HUDEP-2 (cell line): ENCODE measurements around the gene FBXW5.

Experiments used
- DNase-seq, 76 experiments: peaks; one replicate each; lab custom pipeline; 2025; ENCODE audit not compliant: unreplicated experiment in 76 of 76; lab: John Stamatoyannopoulos, UW

Gene FBXW5

GRCh38 chr9:136962701-136963248 lies 18.2 kb upstream of the FBXW5 start:
- no peak for DNase-seq

DNA sequence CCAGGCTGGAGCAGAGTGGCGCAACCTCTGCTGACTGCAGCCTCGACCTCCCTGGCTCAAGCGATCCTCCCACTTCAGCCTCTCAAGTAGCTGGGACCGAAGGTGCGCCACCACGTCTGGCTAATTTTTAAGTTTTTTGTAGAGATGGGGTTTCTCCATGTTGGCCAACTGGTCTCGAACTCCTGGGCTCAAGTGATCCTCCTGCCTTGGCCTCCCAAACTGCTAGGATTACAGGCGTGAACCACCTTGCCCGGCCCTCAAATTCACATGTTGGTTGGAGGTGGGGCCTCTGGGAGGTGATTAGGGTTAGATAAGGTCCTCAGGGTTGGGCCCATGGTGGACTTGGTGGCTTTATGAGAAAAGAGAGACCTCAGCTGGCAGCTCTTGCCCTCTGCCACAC lies 17.6 kb upstream of the FBXW5 start:
- DNase-seq, result peak in 24 of 76 experiments; percentile 5 to 51 (median 22)

- DNase-seq, result no peak
These were observed 16.9 kb upstream of the FBXW5 start for GRCh38 chr9:136961279-136962065.

- no peak for DNase-seq
These were observed 16.4 kb upstream of the FBXW5 start for GRCh38 chr9:136960938-136961275.

- no peak for DNase-seq
These were observed 15.8 kb upstream of the FBXW5 start for GRCh38 chr9:136960212-136960937.

DNA sequence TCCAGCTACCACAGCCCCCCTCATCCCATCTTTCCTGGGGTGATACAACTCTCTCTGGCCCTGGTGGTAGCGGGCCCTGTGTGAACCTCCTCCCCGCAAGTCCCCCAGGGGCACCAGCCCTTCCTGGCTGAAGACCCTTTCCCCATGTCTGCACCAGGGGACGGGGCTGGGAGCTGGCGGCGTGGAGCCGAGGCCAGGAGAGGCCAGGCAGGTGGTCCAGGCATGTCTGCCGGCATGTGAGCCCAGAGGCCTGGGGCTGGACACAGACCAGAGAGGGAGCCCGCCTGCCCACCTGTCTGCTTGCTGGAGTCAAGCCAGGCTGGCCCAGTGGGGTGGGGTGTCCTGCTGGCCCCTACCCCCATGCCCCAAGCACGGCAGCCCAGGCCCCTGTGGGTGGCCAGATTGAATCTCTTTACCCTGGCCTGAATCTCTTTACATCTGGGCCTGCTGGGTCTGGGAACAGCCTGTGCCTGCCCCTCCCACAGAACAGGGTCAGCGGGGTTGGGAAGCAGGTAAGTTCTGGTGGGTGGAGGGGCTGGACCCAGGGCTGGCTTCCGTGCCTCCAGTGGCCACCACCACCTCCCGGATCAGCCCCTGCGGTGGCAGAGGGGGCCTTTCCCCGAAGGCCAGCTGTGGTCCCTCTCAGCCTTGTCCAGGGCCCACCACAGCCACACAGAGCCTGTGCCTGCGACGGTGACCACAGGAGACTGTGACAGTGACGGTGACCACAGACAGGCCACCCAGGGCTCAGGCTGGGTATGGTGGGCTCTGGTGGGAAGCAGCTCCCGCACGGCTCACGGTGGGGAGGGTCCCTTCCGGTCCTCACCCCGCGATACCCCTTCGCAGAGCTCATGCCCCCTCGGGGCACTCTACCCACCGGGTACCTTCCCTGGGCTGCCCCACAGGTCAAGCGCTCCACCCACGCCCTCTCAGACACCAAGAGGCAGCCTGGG lies 14.6 kb upstream of the FBXW5 start:
- DNase-seq, result no peak

DNA sequence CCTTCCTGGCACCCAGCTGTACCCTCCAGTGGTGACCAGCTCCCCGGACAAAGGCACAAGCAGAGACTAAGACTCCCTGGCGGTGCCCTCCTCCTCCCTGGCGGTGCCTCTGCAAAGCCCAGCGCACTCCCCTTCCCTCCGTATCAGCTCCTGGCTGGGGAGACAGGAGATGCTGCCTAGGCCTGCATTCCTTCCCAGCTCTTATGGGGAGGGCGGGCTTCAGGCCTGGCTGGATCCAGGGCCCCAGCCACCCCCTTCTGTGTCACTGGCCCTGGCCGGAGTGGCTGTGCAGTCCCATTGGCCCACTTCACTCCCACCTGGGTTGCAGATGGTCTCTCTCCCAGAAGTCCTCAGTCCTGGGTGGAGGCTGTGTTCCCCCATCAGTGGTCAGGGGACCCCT lies 13.9 kb upstream of the FBXW5 start:
- DNase-seq, result no peak

DNA sequence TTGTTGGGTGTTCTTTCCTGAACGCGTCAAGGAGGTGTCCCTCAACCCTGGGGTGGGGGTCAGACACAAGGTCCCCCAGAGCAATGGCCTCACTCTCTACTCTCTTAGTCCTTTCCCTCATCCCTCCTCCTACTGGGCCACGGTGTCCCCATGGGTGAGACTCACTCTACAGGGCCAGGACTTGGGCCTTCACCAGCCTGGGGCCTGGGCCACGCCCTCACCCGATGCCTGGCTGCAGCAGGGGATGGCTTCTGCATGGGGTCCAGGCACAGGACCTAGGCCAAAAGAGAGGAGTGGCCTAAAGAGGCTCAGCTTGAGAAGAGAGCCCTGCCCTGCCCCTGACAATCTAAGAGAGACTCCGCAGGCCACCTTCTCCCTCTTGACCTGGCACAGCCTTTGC lies 13.4 kb upstream of the FBXW5 start:
- no peak for DNase-seq

- DNase-seq, result no peak
These were observed 12.9 kb upstream of the FBXW5 start for GRCh38 chr9:136957461-136957860.

DNA sequence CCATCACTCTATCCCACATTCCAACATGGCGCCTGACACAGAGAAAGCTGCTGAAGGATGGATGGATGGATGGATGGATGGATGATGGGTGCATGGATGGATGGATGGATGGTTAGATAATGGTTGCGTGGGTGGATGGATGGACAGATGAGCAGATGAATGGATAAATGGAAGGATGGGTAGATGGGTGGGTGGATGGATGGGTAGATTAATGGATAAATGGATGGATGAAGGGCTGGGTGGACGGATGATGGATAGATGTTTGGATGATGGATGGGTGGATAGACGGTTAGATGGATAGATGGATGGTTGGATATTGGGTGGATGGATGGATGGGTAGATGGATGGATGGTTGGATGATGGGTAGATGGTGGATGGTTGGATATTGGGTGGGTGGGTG lies 12.1 kb upstream of the FBXW5 start:
- no peak for DNase-seq

DNA sequence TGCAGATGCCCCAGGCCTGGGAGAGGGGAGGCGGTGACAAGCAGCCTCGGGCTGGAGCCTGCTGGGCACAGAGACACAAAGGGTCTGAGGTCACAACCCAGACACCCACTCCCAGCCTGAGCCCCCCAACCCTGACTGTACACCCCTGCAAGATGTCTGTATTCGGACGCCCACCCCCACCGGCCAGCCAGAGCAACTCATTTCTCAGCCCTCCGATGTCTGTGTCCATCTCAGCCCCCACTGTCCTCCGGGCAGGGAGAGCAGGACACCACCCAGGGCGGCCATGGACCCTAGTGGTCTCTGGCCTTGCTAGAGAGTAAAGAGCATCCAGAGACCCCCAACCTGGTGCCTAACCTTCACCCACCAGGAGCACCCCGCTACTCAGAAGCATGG lies 11.4 kb upstream of the FBXW5 start:
- no peak for DNase-seq

DNA sequence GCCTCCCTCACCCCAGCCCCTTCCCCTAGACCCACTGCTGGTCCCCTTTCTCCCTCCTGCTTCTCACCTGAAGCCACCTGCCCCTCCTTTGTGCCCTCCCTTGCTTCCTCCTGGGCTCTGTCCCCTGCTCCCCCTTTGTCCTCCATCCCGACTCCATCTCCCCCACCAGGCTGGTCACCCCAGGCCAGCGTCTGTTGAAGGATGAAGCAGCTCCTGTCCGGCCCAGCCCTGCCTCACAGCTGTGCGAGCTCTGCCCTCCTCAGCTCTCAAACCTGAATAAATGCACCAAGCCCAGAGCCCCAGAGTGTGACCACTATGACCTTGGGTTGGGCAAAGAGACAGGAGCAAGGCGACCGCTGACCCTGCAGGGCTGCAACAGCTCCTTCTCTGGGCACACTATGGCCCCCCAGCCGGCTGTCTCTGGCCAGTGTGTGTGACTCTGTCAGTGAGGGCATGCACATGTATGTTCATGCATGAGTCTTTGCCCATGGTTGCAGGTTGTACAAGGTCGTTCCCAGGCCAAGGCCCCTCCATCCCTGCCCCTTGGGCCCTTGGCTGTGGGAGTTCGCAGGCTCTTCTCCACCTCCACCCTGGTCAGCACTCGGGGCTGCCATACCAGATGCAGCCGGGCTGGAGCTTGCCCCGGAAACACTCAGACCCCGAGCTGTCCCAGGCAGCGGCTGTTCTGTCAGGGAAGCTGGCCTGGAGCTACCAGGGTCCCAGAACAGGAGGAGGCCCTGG lies 10.8 kb upstream of the FBXW5 start:
- DNase-seq, result no peak

DNA sequence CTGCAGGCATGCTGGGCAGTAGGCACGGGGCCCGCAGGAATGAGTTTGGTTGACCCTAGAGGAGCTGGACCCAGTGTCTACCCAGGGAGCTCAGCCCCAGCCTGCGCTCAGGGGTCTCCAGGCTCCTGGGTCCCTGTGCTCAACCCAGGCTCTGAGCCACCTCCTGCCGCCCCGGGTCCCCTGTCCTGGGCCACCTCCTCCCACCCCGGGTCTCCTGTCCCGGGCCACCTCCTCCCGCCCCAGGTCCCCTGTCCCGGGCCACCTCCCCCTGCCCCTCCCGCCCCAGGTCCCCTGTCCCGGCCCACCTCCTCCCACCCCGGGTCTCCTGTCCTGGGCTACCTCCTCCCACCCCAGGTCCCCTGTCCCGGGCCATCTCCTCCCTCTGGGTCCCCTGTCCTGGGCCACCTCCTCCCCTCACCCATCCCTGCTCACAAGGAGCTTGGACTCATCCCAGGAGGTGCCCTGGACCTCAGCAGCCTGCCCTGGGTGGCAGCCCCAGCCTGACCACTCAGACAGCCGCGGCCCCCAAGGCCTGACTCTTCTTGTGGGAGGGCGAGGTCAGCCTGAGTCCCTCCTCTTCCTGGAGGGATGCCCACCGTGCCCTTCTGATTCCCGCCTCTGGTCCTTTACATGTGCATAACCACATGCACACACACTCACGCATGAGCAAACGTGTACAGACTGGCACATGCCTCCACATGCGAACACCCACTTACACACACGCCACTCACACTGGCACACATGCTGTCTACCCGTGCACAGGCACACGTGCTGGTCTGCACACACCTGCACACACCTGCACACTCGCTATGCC lies 9.9 kb upstream of the FBXW5 start:
- no peak for DNase-seq

GRCh38 chr9:136953771-136954269 lies 9.3 kb upstream of the FBXW5 start:
- no peak for DNase-seq

GRCh38 chr9:136952876-136953770 lies 8.6 kb upstream of the FBXW5 start:
- DNase-seq, result no peak

GRCh38 chr9:136952321-136952850 lies 7.8 kb upstream of the FBXW5 start:
- DNase-seq, result no peak

DNA sequence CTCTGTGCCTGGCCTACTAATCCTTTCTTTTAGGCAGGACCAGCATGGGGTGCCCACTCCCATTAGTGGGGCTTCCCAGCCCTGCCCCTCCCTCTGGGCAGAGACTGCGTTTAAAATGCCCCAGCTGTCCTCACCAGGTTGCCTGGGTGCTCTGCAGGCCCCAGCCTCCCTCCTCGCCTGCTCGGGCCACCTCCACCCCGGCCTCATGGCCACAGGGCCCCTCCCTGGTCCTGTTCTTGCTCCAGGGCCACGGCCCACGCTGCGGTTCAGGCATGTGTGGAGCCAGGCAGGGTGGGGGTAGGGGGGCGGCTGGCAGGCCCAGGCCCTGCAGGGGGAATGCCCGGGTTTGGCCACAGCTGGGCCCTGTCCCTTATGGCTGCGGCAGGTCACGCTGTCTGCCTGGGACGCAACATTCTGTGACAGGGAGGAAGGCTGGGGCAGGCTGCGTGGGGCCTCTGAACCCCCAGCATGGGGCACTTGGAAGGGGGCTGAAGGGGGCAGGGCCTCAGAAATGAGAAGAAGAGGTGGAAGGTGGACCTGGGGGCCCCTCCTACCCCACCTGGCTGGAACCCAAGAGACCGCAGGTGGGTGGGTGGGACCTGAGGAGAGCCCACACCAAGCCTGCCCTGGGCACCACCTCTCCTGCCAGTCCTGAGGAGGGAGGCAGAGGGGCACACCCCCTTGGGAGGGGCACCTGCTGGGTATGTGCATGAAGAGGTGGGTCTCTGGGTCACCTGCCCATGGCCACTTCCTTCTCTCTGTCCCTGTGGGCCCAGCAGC lies 7.2 kb upstream of the FBXW5 start, which contains the start of gene LCN12:
Gene LCN12, plus strand, starts transcription at position 733 of the 780 bp plus-strand sequence. CDS start 55 bp downstream, outside the sequence.
- DNase-seq, result no peak
